WTC11 (cell line): ENCODE results near the gene NCOA6. TPM values are rescaled to one million over a fixed set of nuclear protein-coding genes. Genes with fewer than 3 reads are reported as not detected.

Source experiments
- ATAC-seq: fragments of 200-7000 bp; cut with Tn5 transposase; 2 replicates; pipeline ENCODE4 v1.10.0; 2021; ENCODE audit warnings: mild to moderate bottlenecking, moderate library complexity
- CTCF ChIA-PET: fragments of 300-600 bp; sonication (Branson Sonifier 250); formaldehyde crosslinking; loops from one replicate; lab custom pipeline; 2021; ENCODE audit warnings: antibody characterized with exemption; lab: Charles Lee
- POLR2A ChIA-PET: fragments of 350-600 bp; sonication (Branson Sonifier 250); formaldehyde crosslinking; loops from one replicate; lab custom pipeline; 2021; ENCODE audit warnings: antibody characterized with exemption; lab: Charles Lee
- DNase-seq: peaks from one replicate; pipeline ENCODE4 v3.0.0; 2021; ENCODE audit warnings: low spot score
- H3K27ac Mint-ChIP-seq: 2 replicates; pipeline ENCODE4 v1.8.0; 2021; ENCODE audit warnings: mixed read lengths
- H3K27me3 Mint-ChIP-seq: 2 replicates; pipeline ENCODE4 v1.8.0; 2021; ENCODE audit warnings: low read depth, mild to moderate bottlenecking, moderate library complexity, mixed read lengths
- H3K36me3 Mint-ChIP-seq: 2 replicates; pipeline ENCODE4 v1.8.0; 2021; ENCODE audit warnings: mixed read lengths
- H3K4me1 Mint-ChIP-seq: 2 replicates; pipeline ENCODE4 v1.8.0; 2022; ENCODE audit warnings: mixed read lengths
- H3K4me3 Mint-ChIP-seq: 2 replicates; pipeline ENCODE4 v1.8.0; 2021; ENCODE audit warnings: mild to moderate bottlenecking, moderate library complexity, mixed read lengths
- H3K9me3 Mint-ChIP-seq: 2 replicates; pipeline ENCODE4 v1.8.0; 2021; ENCODE audit warnings: mixed read lengths
- E2F1 ChIP-seq: sonication (generic); formaldehyde crosslinking; IDR thresholded peaks from 2 replicates; pipeline ENCODE4 v1.8.0; 2022; ENCODE audit warnings: mild to moderate bottlenecking, missing genetic modification reagents
- ELF4 ChIP-seq: sonication (generic); formaldehyde crosslinking; IDR thresholded peaks from 2 replicates; pipeline ENCODE4 v1.8.1; 2022; ENCODE audit warnings: low read depth, mild to moderate bottlenecking, moderate library complexity, missing genetic modification reagents
- FOXJ3 ChIP-seq: sonication (generic); formaldehyde crosslinking; IDR thresholded peaks from 2 replicates; pipeline ENCODE4 v1.9.0; 2021; ENCODE audit warnings: missing genetic modification reagents, mild to moderate bottlenecking, borderline replicate concordance
- GRHL2 ChIP-seq: fragments of 250-450 bp; sonication (Bioruptor Pico); IDR thresholded peaks from 2 replicates; pipeline ENCODE4 v1.8.0; 2022; ENCODE audit warnings: mild to moderate bottlenecking, moderate library complexity; ENCODE audit not compliant: insufficient replicate concordance, severe bottlenecking
- GTF2I ChIP-seq: fragments of 250-450 bp; sonication (Bioruptor Pico); conservative IDR thresholded peaks from 2 replicates; pipeline ENCODE4 v1.4.0; 2021; ENCODE audit warnings: mild to moderate bottlenecking
- KAT7 ChIP-seq: sonication (generic); formaldehyde crosslinking; IDR thresholded peaks from 2 replicates; pipeline ENCODE4 v1.8.1; 2023; ENCODE audit warnings: missing genetic modification reagents, mild to moderate bottlenecking, borderline replicate concordance
- MLX ChIP-seq: sonication (generic); formaldehyde crosslinking; IDR thresholded peaks from 2 replicates; pipeline ENCODE4 v1.8.1; 2023; ENCODE audit warnings: mild to moderate bottlenecking, missing genetic modification reagents, moderate library complexity
- RELA ChIP-seq: sonication (generic); formaldehyde crosslinking; IDR thresholded peaks from 2 replicates; pipeline ENCODE4 v1.8.1; 2022; ENCODE audit warnings: missing genetic modification reagents, mild to moderate bottlenecking, borderline replicate concordance
- SOX15 ChIP-seq: fragments of 250-450 bp; sonication (Bioruptor Pico); IDR thresholded peaks from 2 replicates; pipeline ENCODE4 v1.9.0; 2021; ENCODE audit warnings: mild to moderate bottlenecking
- TCF7 ChIP-seq: sonication (generic); formaldehyde crosslinking; IDR thresholded peaks from 2 replicates; pipeline ENCODE4 v1.8.0; 2022; ENCODE audit warnings: mild to moderate bottlenecking, low read depth, missing genetic modification reagents, moderate library complexity
- TEAD4 ChIP-seq: sonication (generic); formaldehyde crosslinking; IDR thresholded peaks from 2 replicates; pipeline ENCODE4 v1.8.0; 2022; ENCODE audit warnings: mild to moderate bottlenecking, missing genetic modification reagents
- USF1 ChIP-seq: sonication (generic); formaldehyde crosslinking; IDR thresholded peaks from 2 replicates; pipeline ENCODE4 v1.8.0; 2022; ENCODE audit warnings: mild to moderate bottlenecking, missing genetic modification reagents
- total RNA-seq: library from RNA; stranded (reverse); gene quantifications from 3 replicates; pipeline ENCODE4 v1.2.3, GENCODE V29; 2021
- TF ChIP-seq, protein P1 (sequence below): fragments of 200-600 bp; IDR thresholded peaks from 2 replicates; pipeline ENCODE4 v1.8.0; 2022; ENCODE audit warnings: antibody characterized with exemption
- TF ChIP-seq, protein P2 (sequence below): sonication (generic); formaldehyde crosslinking; IDR thresholded peaks from 2 replicates; pipeline ENCODE4 v1.8.1; 2023; ENCODE audit warnings: mild to moderate bottlenecking, missing genetic modification reagents, moderate library complexity

Gene NCOA6
- total RNA-seq, 1 experiment from 2014 or later: 10.1 TPM

DNA sequence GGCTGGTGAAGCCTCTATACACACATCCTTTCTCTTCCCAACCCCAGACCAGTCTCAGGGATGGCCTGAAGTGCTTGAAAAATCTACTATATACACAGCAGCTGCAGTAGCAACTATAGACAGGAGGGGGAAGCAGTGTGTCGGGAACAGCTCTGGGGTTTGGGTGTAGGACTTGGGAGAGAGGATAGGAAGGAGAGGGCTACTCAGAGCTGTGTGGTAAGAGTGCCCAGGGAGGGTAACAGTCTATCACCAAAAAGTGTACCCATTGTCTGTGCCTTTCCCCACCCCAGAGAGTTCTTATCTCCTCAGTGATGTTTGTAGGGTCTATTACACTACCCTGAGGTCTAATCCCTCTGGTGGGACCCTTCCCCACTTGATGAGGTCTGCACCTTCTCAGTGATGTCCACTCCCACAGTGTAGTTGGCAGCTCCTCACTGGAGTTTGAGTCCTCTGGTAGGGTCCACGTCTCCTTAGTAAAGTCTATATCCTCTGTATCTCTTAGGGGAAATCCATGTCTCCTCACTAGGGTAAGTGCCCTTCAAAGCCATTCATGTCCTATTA lies 48.7 kb upstream of the NCOA6 start:
- TF ChIP-seq E2F1 (CRISPR knock-in tag): no peak
- TF ChIP-seq, protein P1, sequence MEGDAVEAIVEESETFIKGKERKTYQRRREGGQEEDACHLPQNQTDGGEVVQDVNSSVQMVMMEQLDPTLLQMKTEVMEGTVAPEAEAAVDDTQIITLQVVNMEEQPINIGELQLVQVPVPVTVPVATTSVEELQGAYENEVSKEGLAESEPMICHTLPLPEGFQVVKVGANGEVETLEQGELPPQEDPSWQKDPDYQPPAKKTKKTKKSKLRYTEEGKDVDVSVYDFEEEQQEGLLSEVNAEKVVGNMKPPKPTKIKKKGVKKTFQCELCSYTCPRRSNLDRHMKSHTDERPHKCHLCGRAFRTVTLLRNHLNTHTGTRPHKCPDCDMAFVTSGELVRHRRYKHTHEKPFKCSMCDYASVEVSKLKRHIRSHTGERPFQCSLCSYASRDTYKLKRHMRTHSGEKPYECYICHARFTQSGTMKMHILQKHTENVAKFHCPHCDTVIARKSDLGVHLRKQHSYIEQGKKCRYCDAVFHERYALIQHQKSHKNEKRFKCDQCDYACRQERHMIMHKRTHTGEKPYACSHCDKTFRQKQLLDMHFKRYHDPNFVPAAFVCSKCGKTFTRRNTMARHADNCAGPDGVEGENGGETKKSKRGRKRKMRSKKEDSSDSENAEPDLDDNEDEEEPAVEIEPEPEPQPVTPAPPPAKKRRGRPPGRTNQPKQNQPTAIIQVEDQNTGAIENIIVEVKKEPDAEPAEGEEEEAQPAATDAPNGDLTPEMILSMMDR: peak; percentile 69
- peaks cover 35% of the 10 kb centered on the region for H3K27me3 Mint-ChIP-seq
- H3K4me3 Mint-ChIP-seq: peak overlapping the region; percentile 86
- CTCF ChIA-PET: interaction anchor here (0.6 to 7.7 kb wide), 28 partner anchors 10 to 1916 kb away, joined by 3 to 152 read pairs (median 4); partner anchors contain the start of genes EDEM2, GSS, MYH7B and NCOA6
- DNase-seq (peak; percentile 81), ATAC-seq (peak; percentile 27)
- H3K36me3 Mint-ChIP-seq: no peaks in the 10 kb centered on the region
- no peaks in the 10 kb centered on the region for H3K9me3 Mint-ChIP-seq
- H3K27ac Mint-ChIP-seq: peak overlapping the region; percentile 83; the same call in 1 of the 2 replicates
- peaks cover 47% of the 10 kb centered on the region for H3K4me1 Mint-ChIP-seq
- POLR2A ChIA-PET: interaction anchor here (1.5 kb wide), 1 partner anchor 123 kb away, joined by 5 read pairs; no protein-coding TSS in a partner anchor

DNA sequence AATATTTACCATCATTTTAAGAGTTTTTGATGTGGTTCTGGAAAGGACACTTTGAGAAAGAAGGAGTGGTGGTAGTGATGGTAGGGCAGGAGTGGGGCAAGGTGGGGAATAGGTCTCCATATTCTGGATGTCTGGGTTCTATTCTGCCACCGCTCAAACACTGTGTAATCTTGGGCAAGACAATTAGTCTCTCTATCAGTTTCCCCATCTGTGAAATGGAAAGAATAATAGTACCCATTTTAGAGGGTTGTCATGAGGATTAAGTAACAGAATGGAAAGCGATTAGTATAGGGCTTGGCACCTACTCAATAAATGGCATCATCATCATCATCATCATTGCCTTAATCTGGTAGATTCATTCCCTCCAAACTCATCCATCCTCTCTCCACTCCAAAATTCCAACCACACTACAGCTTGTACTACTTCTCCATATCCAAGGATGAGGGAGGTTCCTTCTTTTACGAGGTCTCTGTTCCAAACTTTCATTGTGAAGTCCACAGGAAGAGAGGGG lies 48.2 kb upstream of the NCOA6 start:
- peaks cover 45% of the 10 kb centered on the region for H3K4me1 Mint-ChIP-seq
- peak overlapping the region; percentile 83; the same call in 1 of the 2 replicates for H3K27ac Mint-ChIP-seq
- ATAC-seq: no peak
- TF ChIP-seq GRHL2 (CRISPR knock-in tag) (no peak), KAT7 (CRISPR knock-in tag) (no peak), TEAD4 (CRISPR knock-in tag) (no peak), RELA (CRISPR knock-in tag) (no peak), USF1 (CRISPR knock-in tag) (no peak), SOX15 (CRISPR knock-in tag) (no peak), TCF7 (CRISPR knock-in tag) (no peak), ELF4 (CRISPR knock-in tag) (no peak), GTF2I (CRISPR knock-in tag) (no peak), MLX (CRISPR knock-in tag) (no peak), FOXJ3 (CRISPR knock-in tag) (no peak)
- TF ChIP-seq, protein P1: no peak
- TF ChIP-seq, protein P2, sequence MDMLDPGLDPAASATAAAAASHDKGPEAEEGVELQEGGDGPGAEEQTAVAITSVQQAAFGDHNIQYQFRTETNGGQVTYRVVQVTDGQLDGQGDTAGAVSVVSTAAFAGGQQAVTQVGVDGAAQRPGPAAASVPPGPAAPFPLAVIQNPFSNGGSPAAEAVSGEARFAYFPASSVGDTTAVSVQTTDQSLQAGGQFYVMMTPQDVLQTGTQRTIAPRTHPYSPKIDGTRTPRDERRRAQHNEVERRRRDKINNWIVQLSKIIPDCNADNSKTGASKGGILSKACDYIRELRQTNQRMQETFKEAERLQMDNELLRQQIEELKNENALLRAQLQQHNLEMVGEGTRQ (CRISPR knock-in tag): no peak
- TF ChIP-seq, all 79 proteins: peak for 0
- POLR2A ChIA-PET: interaction anchor here (1.5 kb wide), 1 partner anchor 123 kb away, joined by 5 read pairs; no protein-coding TSS in a partner anchor
- DNase-seq: no peak
- H3K36me3 Mint-ChIP-seq: no peaks in the 10 kb centered on the region
- H3K27me3 Mint-ChIP-seq: peaks cover 35% of the 10 kb centered on the region
- H3K4me3 Mint-ChIP-seq: peak overlapping the region; percentile 86
- CTCF ChIA-PET: interaction anchor here (0.7 to 7.7 kb wide), 23 partner anchors 9 to 434 kb away, joined by 3 to 152 read pairs (median 5); partner anchors contain the start of genes EDEM2, GSS, MYH7B and NCOA6
- no peaks in the 10 kb centered on the region for H3K9me3 Mint-ChIP-seq
